ENCODE results near the gene GPR153.

DNA sequence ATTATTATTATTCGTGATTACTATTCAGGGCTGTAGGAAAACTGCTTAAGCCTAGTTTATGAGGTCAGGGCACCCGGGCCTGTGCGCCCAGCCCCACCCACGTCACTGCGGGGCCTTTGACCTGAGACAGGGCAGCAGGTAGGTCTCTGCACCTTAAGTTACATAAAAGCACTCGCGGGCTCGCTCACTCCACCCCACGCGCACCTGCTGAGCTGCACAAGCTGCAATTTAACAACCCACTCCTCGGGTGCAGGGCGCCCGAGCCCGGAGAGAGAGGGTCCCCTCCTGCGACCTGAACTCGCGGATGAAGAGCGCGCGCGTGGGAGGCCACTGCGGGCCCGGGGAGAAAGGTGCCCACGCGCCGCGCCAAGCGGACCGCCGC lies 25.6 kb downstream of the GPR153 start:
- TF ChIP-seq, protein P1, sequence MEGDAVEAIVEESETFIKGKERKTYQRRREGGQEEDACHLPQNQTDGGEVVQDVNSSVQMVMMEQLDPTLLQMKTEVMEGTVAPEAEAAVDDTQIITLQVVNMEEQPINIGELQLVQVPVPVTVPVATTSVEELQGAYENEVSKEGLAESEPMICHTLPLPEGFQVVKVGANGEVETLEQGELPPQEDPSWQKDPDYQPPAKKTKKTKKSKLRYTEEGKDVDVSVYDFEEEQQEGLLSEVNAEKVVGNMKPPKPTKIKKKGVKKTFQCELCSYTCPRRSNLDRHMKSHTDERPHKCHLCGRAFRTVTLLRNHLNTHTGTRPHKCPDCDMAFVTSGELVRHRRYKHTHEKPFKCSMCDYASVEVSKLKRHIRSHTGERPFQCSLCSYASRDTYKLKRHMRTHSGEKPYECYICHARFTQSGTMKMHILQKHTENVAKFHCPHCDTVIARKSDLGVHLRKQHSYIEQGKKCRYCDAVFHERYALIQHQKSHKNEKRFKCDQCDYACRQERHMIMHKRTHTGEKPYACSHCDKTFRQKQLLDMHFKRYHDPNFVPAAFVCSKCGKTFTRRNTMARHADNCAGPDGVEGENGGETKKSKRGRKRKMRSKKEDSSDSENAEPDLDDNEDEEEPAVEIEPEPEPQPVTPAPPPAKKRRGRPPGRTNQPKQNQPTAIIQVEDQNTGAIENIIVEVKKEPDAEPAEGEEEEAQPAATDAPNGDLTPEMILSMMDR (IDR thresholded peaks at IDR 0.05), result no peak
- TF ChIP-seq EZH2phosphoT487 (IDR thresholded peaks at IDR 0.05), result no peak

Data from neural progenitor cell (in vitro differentiated cells).